ENCODE results near the gene COG3. TPM values are rescaled to one million over a fixed set of nuclear protein-coding genes. Genes with fewer than 3 reads are reported as not detected.

The COG3 gene
- total and polyA plus RNA-seq, 12 donors = 9.9 to 18.0 (median 15.4) TPM

DNA sequence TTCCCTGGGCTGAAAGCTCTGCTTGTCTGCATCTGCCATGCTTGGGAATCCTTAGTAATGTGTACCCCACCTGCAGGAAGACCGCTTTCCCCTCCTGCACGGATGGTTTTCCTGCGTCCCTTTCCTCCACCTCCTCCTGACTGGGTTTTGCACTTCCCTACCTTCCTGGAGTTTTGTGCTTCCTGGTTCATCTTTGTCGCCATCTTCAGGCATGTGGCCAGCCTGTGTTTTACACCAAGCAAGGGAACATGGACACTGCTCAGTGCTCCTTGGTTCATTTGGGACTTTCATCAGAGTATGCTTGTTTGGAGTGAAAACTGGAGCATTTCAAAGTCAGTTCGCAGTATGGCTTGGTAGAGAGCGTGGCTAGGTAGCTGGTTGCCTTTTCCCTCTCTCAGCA is 120.1 kb downstream of the COG3 start:
- intact Hi-C loops (cut with DNase I) = no loop called here
- TF ChIP-seq, protein P1, sequence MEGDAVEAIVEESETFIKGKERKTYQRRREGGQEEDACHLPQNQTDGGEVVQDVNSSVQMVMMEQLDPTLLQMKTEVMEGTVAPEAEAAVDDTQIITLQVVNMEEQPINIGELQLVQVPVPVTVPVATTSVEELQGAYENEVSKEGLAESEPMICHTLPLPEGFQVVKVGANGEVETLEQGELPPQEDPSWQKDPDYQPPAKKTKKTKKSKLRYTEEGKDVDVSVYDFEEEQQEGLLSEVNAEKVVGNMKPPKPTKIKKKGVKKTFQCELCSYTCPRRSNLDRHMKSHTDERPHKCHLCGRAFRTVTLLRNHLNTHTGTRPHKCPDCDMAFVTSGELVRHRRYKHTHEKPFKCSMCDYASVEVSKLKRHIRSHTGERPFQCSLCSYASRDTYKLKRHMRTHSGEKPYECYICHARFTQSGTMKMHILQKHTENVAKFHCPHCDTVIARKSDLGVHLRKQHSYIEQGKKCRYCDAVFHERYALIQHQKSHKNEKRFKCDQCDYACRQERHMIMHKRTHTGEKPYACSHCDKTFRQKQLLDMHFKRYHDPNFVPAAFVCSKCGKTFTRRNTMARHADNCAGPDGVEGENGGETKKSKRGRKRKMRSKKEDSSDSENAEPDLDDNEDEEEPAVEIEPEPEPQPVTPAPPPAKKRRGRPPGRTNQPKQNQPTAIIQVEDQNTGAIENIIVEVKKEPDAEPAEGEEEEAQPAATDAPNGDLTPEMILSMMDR (IDR thresholded peaks at IDR 0.05) = no peak
- Histone ChIP-seq H3K9me3 (no peaks in the 10 kb centered on the region), H3K27ac (no peak overlapping the region), H3K4me1 (no peaks in the 10 kb centered on the region), H3K27me3 (peaks cover 0 to 30% (median 0%) of the 10 kb centered on the region in 7 donors), H3K4me3 (no peak overlapping the region), H3K36me3 (no peaks in the 10 kb centered on the region)
- no peak for ATAC-seq
- DNase-seq = no peak
- 75 to 78% methylated on average over 6 of the region's 6 CpGs for WGBS, 2 donors

Other genes with a start within 250 kb of the COG3 start
- 1,000 to 10,000 TPM; 3,297 to 4,965 (median 3,717) TPM for gene TPT1, start 123.8 kb upstream of the COG3 start, total RNA-seq
- gene TPT1, start 123.8 kb upstream of the COG3 start, polyA plus RNA-seq = 1,000 to 10,000 TPM; 5,417 to 6,104 TPM
- 100 to 1,000 TPM in 9 of 10 donors, 10 to 100 TPM in 1; 83.9 to 280 (median 159) TPM for gene SLC25A30, start 46.6 kb upstream of the COG3 start, total RNA-seq
- gene SLC25A30, start 46.6 kb upstream of the COG3 start, polyA plus RNA-seq = 10 to 100 TPM in 1 of 2 donors, 1 to 10 TPM in 1; 9.3 to 36.6 TPM
- gene ERICH6B, start 150.8 kb downstream of the COG3 start, total RNA-seq = not detected
- gene ERICH6B, start 150.8 kb downstream of the COG3 start, polyA plus RNA-seq = not detected
- not detected for gene CBY2, start 237.4 kb downstream of the COG3 start, total RNA-seq
- not detected for gene CBY2, start 237.4 kb downstream of the COG3 start, polyA plus RNA-seq